GM19351 (cell line): ENCODE results near the gene SOWAHA.
"Not testable (repeated sequence)": the region's sequence is repeated elsewhere in the genome, so short reads cannot be mapped to it uniquely, and the experiment has no call there.

Experiments
- ATAC-seq: cut with Tn5 transposase; IDR thresholded peaks from one replicate; pipeline ENCODE4 v1.9.1; 2021; ENCODE audit warnings: mild to moderate bottlenecking, moderate library complexity; ENCODE audit not compliant: unreplicated experiment

Gene SOWAHA

GRCh38 chr5:132777209-132778069 is 35.7 kb upstream of the SOWAHA start, which contains the start of gene SEPTIN8:
Gene SEPTIN8, minus strand, starts transcription at chr5:132777239. Its CDS starts 102 bp downstream, at chr5:132777137.
- peak; percentile 51 for ATAC-seq

GRCh38 chr5:132778129-132778528 is 35.0 kb upstream of the SOWAHA start:
- ATAC-seq, result no peak

- no peak for ATAC-seq
These were observed 34.2 kb upstream of the SOWAHA start for GRCh38 chr5:132778856-132779255.

GRCh38 chr5:132779961-132780360 is 33.1 kb upstream of the SOWAHA start:
- ATAC-seq, result no peak

DNA sequence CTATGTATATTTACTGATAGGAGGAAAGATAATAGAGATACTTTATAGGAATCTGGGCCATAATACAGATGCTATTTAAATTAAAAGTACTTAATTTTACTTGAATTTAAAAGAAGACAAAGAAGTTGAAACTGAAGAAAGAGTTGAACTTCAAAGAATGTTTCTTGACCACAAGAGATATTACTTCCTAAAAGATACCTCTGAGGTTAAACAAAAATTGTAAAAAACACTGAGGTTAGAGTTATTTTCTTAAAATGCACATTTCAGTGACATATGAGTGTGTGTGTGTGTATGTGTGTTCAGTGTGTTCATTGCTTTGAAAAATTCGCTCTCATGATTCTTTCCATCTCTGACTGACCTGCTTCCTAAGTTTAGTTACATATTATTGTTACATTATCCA is 32.5 kb upstream of the SOWAHA start:
- ATAC-seq, result no peak

DNA sequence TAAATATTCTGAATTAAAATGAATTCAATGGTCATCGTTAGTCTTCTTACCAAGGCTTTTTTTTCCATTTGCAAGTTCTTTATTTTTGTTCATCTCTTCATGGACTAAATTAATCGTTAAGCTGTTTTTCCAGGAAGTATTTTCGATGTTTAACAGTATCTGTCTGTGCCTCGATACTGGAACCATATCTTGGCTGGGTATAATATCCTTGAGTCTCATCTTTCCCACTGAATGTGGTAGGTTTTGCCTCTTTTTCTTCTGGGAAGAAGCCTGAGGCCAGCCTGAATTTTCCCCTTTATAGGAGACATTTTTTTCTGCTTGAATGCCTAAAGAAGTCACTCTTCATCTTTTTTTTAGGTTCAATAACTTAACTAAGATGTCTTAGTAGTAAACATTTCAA is 32.1 kb upstream of the SOWAHA start:
- no peak for ATAC-seq

- ATAC-seq, result no peak
These were observed 31.0 kb upstream of the SOWAHA start for GRCh38 chr5:132782101-132782500.

- ATAC-seq, result no peak
These were observed 27.7 kb upstream of the SOWAHA start for GRCh38 chr5:132785365-132785764.

GRCh38 chr5:132785864-132786263 is 27.2 kb upstream of the SOWAHA start:
- no peak for ATAC-seq

GRCh38 chr5:132787076-132787475 is 26.0 kb upstream of the SOWAHA start:
- no peak for ATAC-seq

- no peak for ATAC-seq
These were observed 24.6 kb upstream of the SOWAHA start for GRCh38 chr5:132788508-132788907.

DNA sequence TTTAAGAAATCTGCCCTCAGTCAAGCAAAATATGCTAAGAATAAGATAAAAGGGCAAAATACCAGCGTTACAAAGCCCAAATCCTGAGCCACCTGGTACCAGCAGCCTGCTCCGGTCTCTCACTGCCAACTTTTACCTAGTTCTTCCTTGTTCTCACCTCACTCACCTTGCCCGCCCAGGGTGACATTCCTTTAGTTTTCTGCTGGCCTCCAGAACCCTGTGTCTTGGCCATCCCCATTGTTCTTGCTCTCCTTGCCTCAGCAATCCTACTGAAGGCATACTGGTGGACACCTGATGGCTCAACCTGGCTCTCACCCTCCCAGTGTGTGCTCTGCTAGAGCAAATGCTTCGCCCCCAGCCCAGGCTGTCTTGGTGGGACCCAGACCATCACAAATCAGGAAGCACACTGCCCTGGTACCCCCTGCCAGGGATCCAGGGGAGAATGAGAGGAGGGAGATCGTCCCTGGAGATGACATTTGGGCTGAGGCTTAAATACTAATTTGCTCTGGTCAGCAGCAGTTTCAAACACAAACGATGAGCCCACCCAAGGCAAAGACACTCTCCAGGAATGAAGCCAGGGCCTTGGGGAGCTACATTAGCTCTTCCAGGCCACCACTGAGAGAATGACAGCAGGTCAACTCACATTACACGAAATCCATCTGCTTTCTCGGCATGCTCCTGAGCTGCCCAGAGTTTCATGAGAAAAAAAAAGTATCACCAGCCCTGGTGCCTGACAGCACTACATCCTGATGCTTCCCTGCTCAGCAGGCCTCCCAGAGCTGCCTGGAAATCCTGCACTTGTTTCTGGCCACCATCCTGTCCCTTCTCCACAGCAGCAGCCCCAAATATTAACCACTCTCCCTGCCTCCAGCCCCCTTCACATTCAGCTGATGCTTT is 23.9 kb upstream of the SOWAHA start:
- no peak for ATAC-seq

GRCh38 chr5:132790201-132790865 is 22.8 kb upstream of the SOWAHA start:
- no peak for ATAC-seq

GRCh38 chr5:132791026-132791425 is 22.1 kb upstream of the SOWAHA start:
- no peak for ATAC-seq

DNA sequence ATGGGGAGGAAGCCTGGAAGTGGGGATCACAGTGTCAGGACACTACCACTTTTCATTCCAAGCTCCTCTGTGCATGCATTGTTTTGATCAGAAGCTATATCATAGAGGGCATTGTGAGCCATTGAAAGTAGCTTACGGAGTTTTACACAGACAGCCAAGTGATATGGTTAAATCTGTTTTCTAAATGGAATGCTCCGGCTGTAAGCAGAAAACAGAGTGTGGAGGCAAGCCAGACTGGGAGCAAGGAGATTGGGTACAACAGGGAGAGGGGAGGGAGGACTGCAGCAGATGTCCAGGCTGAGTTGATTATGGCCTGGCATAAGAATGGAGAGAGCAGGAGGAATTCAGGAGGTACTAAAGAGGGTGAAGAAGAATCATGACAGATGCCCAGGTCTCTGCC is 15.5 kb upstream of the SOWAHA start:
- no peak for ATAC-seq

DNA sequence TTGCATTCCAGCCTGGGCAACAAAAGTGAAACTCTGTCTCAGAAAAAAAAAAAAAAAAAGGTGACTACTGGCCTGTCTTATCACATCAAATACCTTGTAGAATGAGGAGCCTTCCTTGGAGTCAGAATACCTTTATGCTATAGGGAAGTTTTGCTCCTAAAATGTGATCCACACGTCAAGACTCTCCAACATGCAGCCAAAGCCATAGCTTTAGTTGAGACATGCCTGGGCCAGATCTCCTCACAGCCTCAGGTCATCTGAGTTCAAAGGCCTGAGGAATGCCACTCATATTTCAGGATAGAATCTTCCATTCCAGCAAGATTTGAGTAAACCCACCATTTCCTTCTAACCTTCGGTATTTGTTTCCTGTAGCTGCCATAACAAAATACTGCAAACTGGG is 13.7 kb upstream of the SOWAHA start:
- no peak for ATAC-seq

- no peak for ATAC-seq
These were observed 12.6 kb upstream of the SOWAHA start for GRCh38 chr5:132800545-132800944.

DNA sequence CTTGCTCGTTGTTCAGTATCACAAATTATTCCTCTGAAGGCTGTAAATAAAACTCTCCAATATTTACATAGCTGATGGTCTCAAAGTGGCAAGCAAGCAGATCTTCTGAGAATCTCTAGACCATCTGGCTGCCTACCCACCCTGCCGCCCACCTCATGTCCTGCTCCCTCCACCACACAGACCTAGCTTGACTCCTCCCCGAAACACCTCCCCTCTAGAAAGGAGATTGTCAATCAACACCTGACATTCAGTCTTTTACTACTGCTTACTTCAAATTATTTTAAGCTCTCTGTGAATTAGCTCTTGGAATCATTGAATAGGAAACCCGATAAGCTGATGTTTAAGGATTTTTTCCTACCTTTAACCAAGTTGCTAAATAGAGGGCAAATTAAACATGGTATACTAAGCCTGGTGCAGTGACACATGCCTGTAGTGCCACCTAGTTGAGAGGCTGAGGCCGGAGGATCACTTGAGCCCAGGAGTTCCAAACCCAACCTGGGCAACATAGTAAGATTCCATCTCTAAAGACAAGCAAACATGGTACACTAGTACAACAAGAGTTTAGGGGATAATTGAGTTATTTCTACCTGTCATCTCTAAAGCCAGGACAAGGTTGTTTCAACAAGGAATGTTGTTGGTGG is 10.9 kb upstream of the SOWAHA start:
- no peak for ATAC-seq

DNA sequence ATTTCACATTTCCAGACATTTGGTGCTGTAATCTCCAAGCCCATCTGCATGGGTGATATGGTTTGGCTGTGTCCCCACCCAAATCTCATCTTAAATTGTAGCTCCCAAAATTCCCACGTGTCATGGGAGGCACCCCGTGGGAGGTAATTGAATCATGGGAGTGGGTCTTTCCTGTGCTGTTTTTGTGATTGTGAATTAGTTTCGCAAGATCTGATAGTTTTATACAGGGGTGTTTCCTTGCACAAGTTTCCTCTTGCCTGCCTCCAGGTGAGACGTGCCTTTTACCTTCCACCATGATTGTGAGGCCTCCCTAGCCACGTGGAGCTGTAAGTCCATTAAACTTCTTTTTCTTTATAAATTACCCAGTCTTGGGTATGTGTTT is 10.4 kb upstream of the SOWAHA start:
- not testable (repeated sequence) for ATAC-seq

DNA sequence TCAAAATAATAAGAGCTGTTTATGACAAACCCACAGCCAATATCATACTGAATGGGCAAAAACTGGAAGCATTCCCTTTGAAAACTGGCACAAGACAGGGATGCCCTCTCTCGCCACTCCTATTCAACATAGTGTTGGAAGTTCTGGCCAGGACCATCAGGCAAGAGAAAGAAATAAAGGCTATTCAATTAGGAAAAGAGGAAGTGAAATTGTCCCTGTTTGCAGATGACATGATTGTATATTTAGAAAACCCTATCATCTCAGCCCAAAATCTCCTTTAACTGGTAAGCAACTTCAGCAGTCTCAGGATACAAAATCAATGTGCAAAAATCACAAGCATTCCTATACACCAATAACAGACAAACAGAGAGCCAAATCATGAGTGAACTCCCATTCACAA is 8.9 kb upstream of the SOWAHA start:
- not testable (repeated sequence) for ATAC-seq

- ATAC-seq, result not testable (repeated sequence)
These were observed 7.2 kb upstream of the SOWAHA start for GRCh38 chr5:132805872-132806271.
